ENCODE data around the gene HRAS.

- TF ChIP-seq ESRRA (IDR thresholded peaks at IDR 0.05; ENCODE audit: low read length) (no peak), ZSCAN29 (IDR thresholded peaks at IDR 0.05) (no peak), SP1 (IDR thresholded peaks at IDR 0.05; ENCODE audit: low read depth, low read length) (no peak), CTCF (IDR thresholded peaks at IDR 0.05 in 2 of 3, conservative IDR thresholded peaks at IDR 0.05 in 1 of 3; ENCODE audit: control insufficient read depth in 2 of 3, extremely low read depth in 1 of 3, insufficient read depth in 1 of 3, low read depth in 3 of 3, low read length in 3 of 3) (no peak), RFX5 (IDR thresholded peaks at IDR 0.05; ENCODE audit: low read depth, low read length) (no peak), SMC3 (IDR thresholded peaks at IDR 0.05; ENCODE audit: borderline replicate concordance, low read length) (no peak)
- TF ChIP-seq, protein P1, sequence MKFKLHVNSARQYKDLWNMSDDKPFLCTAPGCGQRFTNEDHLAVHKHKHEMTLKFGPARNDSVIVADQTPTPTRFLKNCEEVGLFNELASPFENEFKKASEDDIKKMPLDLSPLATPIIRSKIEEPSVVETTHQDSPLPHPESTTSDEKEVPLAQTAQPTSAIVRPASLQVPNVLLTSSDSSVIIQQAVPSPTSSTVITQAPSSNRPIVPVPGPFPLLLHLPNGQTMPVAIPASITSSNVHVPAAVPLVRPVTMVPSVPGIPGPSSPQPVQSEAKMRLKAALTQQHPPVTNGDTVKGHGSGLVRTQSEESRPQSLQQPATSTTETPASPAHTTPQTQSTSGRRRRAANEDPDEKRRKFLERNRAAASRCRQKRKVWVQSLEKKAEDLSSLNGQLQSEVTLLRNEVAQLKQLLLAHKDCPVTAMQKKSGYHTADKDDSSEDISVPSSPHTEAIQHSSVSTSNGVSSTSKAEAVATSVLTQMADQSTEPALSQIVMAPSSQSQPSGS (IDR thresholded peaks at IDR 0.05; ENCODE audit: low read length), result no peak
- TF ChIP-seq, protein P2, sequence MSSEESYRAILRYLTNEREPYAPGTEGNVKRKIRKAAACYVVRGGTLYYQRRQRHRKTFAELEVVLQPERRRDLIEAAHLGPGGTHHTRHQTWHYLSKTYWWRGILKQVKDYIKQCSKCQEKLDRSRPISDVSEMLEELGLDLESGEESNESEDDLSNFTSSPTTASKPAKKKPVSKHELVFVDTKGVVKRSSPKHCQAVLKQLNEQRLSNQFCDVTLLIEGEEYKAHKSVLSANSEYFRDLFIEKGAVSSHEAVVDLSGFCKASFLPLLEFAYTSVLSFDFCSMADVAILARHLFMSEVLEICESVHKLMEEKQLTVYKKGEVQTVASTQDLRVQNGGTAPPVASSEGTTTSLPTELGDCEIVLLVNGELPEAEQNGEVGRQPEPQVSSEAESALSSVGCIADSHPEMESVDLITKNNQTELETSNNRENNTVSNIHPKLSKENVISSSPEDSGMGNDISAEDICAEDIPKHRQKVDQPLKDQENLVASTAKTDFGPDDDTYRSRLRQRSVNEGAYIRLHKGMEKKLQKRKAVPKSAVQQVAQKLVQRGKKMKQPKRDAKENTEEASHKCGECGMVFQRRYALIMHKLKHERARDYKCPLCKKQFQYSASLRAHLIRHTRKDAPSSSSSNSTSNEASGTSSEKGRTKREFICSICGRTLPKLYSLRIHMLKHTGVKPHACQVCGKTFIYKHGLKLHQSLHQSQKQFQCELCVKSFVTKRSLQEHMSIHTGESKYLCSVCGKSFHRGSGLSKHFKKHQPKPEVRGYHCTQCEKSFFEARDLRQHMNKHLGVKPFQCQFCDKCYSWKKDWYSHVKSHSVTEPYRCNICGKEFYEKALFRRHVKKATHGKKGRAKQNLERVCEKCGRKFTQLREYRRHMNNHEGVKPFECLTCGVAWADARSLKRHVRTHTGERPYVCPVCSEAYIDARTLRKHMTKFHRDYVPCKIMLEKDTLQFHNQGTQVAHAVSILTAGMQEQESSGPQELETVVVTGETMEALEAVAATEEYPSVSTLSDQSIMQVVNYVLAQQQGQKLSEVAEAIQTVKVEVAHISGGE (CRISPR knock-in tag; IDR thresholded peaks at IDR 0.05), result no peak
- TF ChIP-seq, protein P3, sequence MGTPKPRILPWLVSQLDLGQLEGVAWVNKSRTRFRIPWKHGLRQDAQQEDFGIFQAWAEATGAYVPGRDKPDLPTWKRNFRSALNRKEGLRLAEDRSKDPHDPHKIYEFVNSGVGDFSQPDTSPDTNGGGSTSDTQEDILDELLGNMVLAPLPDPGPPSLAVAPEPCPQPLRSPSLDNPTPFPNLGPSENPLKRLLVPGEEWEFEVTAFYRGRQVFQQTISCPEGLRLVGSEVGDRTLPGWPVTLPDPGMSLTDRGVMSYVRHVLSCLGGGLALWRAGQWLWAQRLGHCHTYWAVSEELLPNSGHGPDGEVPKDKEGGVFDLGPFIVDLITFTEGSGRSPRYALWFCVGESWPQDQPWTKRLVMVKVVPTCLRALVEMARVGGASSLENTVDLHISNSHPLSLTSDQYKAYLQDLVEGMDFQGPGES (IDR thresholded peaks at IDR 0.05), result no peak
- TF ChIP-seq, protein P4, sequence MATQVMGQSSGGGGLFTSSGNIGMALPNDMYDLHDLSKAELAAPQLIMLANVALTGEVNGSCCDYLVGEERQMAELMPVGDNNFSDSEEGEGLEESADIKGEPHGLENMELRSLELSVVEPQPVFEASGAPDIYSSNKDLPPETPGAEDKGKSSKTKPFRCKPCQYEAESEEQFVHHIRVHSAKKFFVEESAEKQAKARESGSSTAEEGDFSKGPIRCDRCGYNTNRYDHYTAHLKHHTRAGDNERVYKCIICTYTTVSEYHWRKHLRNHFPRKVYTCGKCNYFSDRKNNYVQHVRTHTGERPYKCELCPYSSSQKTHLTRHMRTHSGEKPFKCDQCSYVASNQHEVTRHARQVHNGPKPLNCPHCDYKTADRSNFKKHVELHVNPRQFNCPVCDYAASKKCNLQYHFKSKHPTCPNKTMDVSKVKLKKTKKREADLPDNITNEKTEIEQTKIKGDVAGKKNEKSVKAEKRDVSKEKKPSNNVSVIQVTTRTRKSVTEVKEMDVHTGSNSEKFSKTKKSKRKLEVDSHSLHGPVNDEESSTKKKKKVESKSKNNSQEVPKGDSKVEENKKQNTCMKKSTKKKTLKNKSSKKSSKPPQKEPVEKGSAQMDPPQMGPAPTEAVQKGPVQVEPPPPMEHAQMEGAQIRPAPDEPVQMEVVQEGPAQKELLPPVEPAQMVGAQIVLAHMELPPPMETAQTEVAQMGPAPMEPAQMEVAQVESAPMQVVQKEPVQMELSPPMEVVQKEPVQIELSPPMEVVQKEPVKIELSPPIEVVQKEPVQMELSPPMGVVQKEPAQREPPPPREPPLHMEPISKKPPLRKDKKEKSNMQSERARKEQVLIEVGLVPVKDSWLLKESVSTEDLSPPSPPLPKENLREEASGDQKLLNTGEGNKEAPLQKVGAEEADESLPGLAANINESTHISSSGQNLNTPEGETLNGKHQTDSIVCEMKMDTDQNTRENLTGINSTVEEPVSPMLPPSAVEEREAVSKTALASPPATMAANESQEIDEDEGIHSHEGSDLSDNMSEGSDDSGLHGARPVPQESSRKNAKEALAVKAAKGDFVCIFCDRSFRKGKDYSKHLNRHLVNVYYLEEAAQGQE (IDR thresholded peaks at IDR 0.05; ENCODE audit: low read depth, low read length), result no peak
These were observed 20.8 kb downstream of the HRAS start for GRCh38 chr11:514606-515005.
